Measurements from ENCODE around the gene IL13. TPM values are rescaled to one million over a fixed set of nuclear protein-coding genes. Genes with fewer than 3 reads are reported as not detected.
A peak's percentile ranks its signal among the peaks of the same experiment; 100 is the strongest.

The IL13 gene
- total RNA-seq, 1 experiment from 2014 or later: not detected

DNA sequence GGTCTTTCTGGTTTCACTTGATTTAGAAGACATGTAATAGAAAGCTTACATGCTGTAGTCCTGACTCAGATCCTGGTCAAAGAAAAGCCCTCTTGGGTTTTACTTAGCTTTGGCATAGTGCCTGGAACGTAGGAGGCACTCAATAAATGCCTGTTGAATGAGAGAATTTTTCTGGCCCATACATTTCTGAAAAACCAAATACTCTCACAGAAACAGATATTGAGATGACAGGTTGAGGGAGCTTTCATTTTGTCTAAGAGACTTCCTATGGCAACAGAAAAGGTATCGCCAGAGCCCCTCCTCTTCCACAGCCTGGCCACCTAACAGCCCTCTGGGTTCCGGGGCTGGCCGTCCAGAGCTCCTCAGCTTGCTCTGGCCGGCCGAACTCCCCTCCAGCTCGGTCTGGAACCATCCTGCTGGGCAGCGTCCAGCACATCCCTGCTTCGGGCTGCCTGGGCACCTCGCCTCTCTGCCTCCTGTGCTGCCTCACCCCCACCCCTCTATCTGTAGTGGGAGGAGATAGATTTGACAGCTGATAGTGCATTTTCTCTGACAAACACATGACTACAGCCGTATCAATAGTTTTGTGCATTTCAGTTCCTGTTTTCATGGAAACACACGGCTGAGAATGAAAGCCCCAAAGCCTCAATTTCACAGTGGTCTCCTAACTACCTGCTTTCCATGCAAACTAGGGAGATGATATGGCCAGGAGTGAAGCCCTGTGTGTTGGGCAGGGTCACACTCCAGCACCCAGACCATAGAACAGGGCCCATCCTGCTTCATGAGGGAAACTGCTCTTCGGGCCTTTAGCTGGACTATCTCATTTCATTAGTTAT, 16.9 kb downstream of the IL13 start:
- intact Hi-C loops (cut with micrococcal nuclease): no loop called here
- Mint-ChIP-seq H3K4me1 (ENCODE audit: insufficient read depth, unreplicated experiment) (peaks cover 39% of the 10 kb centered on the region), H3K27ac (ENCODE audit: low read depth, unreplicated experiment) (peak overlapping the region; percentile 69), H3K27me3 (ENCODE audit: insufficient read depth, unreplicated experiment) (no peaks in the 10 kb centered on the region), H3K9me3 (ENCODE audit: unreplicated experiment) (no peaks in the 10 kb centered on the region), H3K4me3 (ENCODE audit: unreplicated experiment) (peak overlapping the region; percentile 51), H3K36me3 (ENCODE audit: insufficient read depth, unreplicated experiment) (no peaks in the 10 kb centered on the region)
- TSS peak; percentile 42 for BruUV-seq (replicated peaks)
- no peak for TF ChIP-seq CTCF (IDR thresholded peaks at IDR 0.05; ENCODE audit: unreplicated experiment)
- peak; percentile 92 for DNase-seq (ENCODE audit: unreplicated experiment)
- POLR2A ChIA-PET: interaction anchor here (0.5 to 1.6 kb wide), 15 partner anchors 15 to 580 kb away, joined by 3 to 5 read pairs (median 3); partner anchors contain the start of genes KIF3A and RAD50
- CTCF ChIA-PET: interaction anchor here (0.5 to 1.5 kb wide), 6 partner anchors 8 to 343 kb away, joined by 3 to 4 read pairs (median 3); no protein-coding TSS in a partner anchor

GRCh38 chr5:132675936-132676689, 18.1 kb downstream of the IL13 start:
- intact Hi-C loops (cut with micrococcal nuclease): no loop called here
- H3K4me3 Mint-ChIP-seq (ENCODE audit: unreplicated experiment): no peak overlapping the region
- H3K27me3 Mint-ChIP-seq (ENCODE audit: insufficient read depth, unreplicated experiment): no peaks in the 10 kb centered on the region
- peak overlapping the region; percentile 8 for H3K27ac Mint-ChIP-seq (ENCODE audit: low read depth, unreplicated experiment)
- ChIA-PET POLR2A (interaction anchor here (0.7 to 1.5 kb wide), 7 partner anchors 10 to 581 kb away, joined by 3 to 6 read pairs (median 3); partner anchors contain the start of genes GDF9, RAD50 and UQCRQ), CTCF (interaction anchor here (0.6 to 2.4 kb wide), 12 partner anchors 10 to 149 kb away, joined by 3 to 6 read pairs (median 4); no protein-coding TSS in a partner anchor)
- no peaks in the 10 kb centered on the region for H3K9me3 Mint-ChIP-seq (ENCODE audit: unreplicated experiment)
- TF ChIP-seq CTCF (IDR thresholded peaks at IDR 0.05; ENCODE audit: unreplicated experiment): no peak
- H3K36me3 Mint-ChIP-seq (ENCODE audit: insufficient read depth, unreplicated experiment): no peaks in the 10 kb centered on the region
- no TSS peak for BruUV-seq (replicated peaks)
- DNase-seq (ENCODE audit: unreplicated experiment): no peak
- peaks cover 43% of the 10 kb centered on the region for H3K4me1 Mint-ChIP-seq (ENCODE audit: insufficient read depth, unreplicated experiment)

DNA sequence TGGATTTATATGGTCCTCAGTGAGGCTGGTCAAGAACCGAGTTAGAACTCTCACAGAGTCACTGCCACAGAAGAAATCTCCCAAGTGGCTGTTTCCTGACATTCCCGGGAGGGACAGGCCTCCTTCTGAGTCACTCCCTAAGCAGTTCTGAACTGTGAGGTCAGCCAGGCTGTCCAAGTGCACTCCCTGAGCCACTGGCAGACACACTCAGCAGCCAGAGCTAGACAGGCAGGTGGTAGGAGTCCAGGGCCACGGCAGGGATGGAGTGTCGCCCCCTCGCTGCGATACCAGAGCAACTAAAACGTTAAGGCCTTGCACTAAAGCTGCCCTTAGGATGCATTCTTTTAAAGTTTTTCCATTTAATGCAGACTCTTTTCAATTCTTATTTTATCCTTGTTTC, 19.2 kb downstream of the IL13 start:
- Mint-ChIP-seq H3K27ac (ENCODE audit: low read depth, unreplicated experiment) (peak overlapping the region; percentile 8), H3K27me3 (ENCODE audit: insufficient read depth, unreplicated experiment) (no peaks in the 10 kb centered on the region), H3K4me1 (ENCODE audit: insufficient read depth, unreplicated experiment) (peaks cover 43% of the 10 kb centered on the region), H3K9me3 (ENCODE audit: unreplicated experiment) (no peaks in the 10 kb centered on the region), H3K4me3 (ENCODE audit: unreplicated experiment) (no peak overlapping the region), H3K36me3 (ENCODE audit: insufficient read depth, unreplicated experiment) (no peaks in the 10 kb centered on the region)
- ChIA-PET CTCF (interaction anchor here (0.6 to 2.4 kb wide), 13 partner anchors 9 to 235 kb away, joined by 3 to 6 read pairs (median 3); no protein-coding TSS in a partner anchor), POLR2A (interaction anchor here (0.6 to 1.6 kb wide), 11 partner anchors 9 to 189 kb away, joined by 3 to 6 read pairs (median 3); partner anchors contain the start of genes GDF9, KIF3A and UQCRQ)
- DNase-seq (ENCODE audit: unreplicated experiment): peak; percentile 94
- BruUV-seq (replicated peaks): no TSS peak
- TF ChIP-seq CTCF (IDR thresholded peaks at IDR 0.05; ENCODE audit: unreplicated experiment): peak; percentile 62
- intact Hi-C loops (cut with micrococcal nuclease): loop anchor here (1.0 kb wide), 1 partner anchor 24 kb away; no protein-coding TSS in a partner anchor

Measured in MCF 10A (cell line).